HG03378 (cell line): ENCODE measurements around the gene CIDEB.
"Not testable (repeated sequence)": the region's sequence is repeated elsewhere in the genome, so short reads cannot be mapped to it uniquely, and the experiment has no call there.

Experiments
- ATAC-seq: cut with Tn5 transposase; IDR thresholded peaks from one replicate; pipeline ENCODE4 v1.9.1; 2021; ENCODE audit warnings: mild to moderate bottlenecking, moderate library complexity; ENCODE audit not compliant: unreplicated experiment

The CIDEB gene

GRCh38 chr14:24307575-24308341, at the start of gene CIDEB:
CIDEB (minus strand) TSS chr14:24307977; CDS start chr14:24307858, 119 bp downstream.
- no peak for ATAC-seq

- no peak for ATAC-seq
Measured at GRCh38 chr14:24356208-24356607, 48.4 kb upstream of the CIDEB start.

DNA sequence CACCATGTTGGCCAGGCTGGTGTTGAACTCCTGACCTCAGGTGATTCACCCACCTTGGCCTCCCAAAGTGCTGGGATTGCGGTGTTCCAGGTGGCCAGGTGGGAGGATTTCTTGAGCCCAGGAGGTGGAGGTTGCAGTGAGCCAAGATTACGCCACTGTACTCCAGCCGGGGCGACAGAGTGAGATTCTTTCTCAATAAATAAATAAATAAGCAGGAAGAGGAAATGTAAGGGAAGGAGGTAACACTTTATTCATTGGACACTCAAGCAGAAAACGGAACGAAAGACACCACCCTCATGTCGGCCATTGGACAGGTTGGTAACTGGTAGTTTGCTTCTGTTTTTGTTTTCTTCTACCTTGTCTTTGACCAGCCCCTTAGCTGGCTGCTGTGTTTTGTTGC, 47.2 kb upstream of the CIDEB start:
- ATAC-seq, result no peak

DNA sequence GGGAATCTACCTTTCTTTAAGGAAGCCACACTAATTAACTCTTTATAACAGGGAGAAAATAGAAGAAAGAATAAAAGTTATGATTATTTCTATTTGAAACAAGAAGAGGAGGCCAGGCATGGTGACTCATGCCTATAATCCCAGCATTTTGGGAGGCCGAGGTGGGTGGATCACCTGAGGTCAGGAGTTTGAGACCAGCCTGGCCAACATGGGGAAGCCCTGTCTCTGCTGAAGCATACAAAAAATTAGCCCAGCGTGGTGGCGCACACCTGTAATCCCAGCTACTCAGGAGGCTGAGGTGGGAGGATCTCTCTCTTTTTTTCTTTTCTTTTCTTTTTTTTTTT, 46.7 kb upstream of the CIDEB start:
- not testable (repeated sequence) for ATAC-seq

DNA sequence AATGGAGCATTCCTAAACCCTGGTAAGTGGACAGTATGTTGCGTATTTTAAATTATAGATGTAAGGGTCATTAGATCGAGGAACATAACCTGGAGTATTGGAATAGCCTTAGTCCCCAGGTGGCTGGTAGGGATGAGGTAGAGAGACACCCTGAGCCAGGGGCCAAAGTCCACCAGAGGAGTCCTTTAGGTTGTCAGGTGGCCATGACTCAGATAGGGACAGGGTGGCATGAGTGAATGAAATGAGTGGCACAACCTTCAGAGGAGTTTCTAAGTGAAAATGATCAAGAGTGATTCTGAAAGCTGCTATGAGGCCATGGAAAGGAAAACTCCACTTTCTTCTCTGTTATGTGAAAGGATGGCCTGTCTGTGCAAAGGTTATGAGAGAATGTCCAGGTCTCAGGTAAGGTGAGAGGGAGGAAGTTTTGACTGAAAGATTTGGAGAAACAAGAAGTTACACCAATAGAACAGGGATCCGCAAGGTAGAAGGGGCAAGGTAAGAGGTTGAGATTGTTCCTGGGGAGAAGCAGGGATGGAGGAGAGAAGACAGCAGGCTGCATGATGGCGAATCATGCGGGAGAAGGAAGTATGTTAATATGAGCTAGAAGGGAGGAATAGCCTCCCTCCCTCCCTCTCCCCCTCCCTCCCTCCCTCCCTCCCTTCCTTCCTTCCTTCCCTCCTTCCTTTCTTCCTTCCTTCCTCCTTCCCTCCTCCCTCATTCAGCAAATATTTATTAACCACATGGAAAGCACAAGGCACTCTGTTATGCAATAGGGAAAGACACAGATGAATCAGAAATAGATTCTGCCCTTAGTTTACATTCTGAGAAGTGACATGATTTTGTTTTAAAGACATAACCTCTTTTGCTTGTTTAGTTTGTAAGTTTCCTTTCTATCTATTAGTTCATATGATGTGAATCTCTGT, 46.0 kb upstream of the CIDEB start:
- ATAC-seq, result no peak

DNA sequence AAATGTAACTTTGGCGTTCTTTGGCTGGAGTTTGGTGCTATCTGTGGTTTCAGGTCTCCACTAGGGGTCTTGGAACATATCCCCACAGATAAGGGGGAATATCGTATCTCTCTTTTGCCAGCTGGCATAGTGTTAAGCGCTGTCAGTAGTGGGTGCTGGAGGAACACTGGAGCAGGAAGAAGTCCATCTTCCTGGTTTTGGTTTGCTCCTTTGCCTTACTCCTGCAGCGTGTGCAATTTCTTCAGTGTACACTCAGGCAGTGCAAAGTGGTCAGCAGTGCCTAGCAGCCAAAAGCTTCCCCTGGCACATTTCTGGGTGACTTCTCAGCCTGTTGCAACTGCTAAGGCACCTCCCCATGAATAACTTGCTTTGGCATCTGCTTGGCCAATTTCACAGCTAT, 43.7 kb upstream of the CIDEB start:
- ATAC-seq, result no peak

GRCh38 chr14:24349742-24350141, 42.0 kb upstream of the CIDEB start:
- ATAC-seq, result no peak

DNA sequence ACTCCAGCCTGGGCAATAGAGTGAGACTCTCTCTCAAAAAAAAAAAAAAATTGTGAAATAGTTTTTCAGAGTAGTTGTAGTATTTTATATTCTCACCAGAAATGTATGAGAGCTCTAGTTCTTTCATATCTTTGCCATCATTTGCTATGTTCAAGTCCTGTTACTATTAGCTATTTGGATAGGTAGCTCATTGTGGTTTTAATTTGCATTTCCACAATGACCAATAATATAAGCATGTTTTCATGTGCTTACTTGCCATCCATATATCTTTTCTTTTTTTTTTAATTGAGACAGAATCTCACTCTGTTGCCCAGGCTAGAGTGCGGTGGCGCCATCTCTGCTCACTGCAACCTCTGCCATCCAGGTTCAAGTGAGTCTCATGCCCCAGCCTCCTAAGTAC, 40.4 kb upstream of the CIDEB start:
- ATAC-seq, result no peak

GRCh38 chr14:24347134-24347533, 39.4 kb upstream of the CIDEB start:
- no peak for ATAC-seq

- ATAC-seq, result no peak
Measured at GRCh38 chr14:24343795-24344660, 36.3 kb upstream of the CIDEB start.

GRCh38 chr14:24342889-24343288, 35.1 kb upstream of the CIDEB start:
- no peak for ATAC-seq

DNA sequence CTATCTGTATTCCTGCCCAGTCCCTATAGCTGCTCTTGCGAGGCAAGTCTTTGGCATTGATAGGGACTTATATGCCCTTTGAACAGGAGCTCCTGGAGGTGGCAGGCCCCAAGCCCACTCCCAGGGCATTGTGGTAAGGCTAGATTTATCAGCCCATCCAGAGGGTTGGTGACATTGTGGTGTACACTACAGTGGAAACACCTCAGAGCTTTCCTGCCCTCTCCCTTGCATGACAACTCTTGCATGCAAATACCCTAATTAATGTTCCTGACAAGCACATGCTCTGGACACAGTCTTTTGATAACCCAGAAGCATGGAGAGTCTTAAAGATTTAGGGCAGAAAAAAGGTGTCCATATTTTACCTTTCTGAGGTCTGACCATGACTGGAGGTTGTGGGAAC, 32.8 kb upstream of the CIDEB start:
- ATAC-seq, result no peak

GRCh38 chr14:24339284-24340151, 31.7 kb upstream of the CIDEB start, which contains the start of gene RIPK3:
RIPK3 (minus strand) TSS chr14:24339991; CDS start chr14:24339826, 165 bp downstream.
- peak; percentile 82 for ATAC-seq

- no peak for ATAC-seq
Measured at GRCh38 chr14:24338843-24339242, 31.1 kb upstream of the CIDEB start.

GRCh38 chr14:24337824-24338175, 30.0 kb upstream of the CIDEB start:
- ATAC-seq, result no peak

GRCh38 chr14:24337144-24337823, 29.5 kb upstream of the CIDEB start:
- no peak for ATAC-seq

DNA sequence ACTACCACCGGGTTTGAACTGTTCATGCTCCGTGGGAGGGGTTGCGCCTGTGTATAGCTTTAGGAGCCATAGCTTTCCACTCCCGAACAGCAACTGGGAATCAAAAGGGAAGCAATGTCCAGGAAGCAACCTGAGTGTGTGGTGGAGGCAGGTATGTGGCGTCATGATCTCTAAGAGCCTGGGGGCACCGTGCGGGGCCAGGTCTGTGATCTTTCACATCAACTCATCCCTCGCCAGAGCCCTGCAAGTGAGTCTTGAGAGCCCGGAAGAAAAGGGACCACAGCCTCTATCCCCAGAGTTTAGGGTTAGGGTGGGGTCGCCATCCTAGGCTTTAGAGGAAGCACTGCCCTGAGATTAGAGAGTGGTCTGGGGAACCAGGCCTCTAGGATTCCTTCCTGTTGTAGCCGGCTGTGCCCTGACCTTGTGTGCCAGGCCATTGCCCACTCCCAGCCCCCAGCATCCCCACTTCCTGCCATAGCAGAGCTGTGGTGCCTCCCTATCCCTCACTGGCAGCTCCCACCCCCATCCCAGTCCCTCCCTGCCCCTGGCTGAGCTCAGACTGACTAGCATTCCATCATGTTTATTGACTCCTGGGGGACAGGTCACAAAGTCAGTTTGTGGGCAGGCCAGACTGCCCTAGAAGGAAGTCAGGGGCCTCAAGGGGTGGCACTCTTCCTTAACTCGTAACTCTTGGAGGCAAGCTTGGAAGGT, 27.8 kb upstream of the CIDEB start:
- ATAC-seq, result no peak

GRCh38 chr14:24334431-24335291, 26.9 kb upstream of the CIDEB start, which contains the start of gene ADCY4:
ADCY4 (minus strand) TSS chr14:24335071; CDS start chr14:24334652, 419 bp downstream.
- ATAC-seq, result no peak
